ENCODE results near the gene PNPLA2.

Gene PNPLA2

GRCh38 chr11:859394-860131, 40.8 kb downstream of the PNPLA2 start:
- Histone ChIP-seq H3K4me3 (ENCODE audit: insufficient read length, low read depth) (no peak overlapping the region), H3K9me3 (ENCODE audit: insufficient read depth, low read length) (no peaks in the 10 kb centered on the region), H3K9ac (ENCODE audit: insufficient read length, low read depth) (peak overlapping the region; percentile 76), H3K27me3 (ENCODE audit: insufficient read depth, insufficient read length) (no peaks in the 10 kb centered on the region), H3K36me3 (ENCODE audit: insufficient read depth, insufficient read length, low read length) (peaks cover 28% of the 10 kb centered on the region), H3K4me1 (ENCODE audit: insufficient read depth, insufficient read length) (peaks cover 66% of the 10 kb centered on the region)
- no peak for TF ChIP-seq SUZ12 (IDR thresholded peaks at IDR 0.05; ENCODE audit: extremely low read depth, insufficient read depth, insufficient read length)
- no peak for TF ChIP-seq YY1 (IDR thresholded peaks at IDR 0.05; ENCODE audit: insufficient read depth, insufficient read length)
- no peak for TF ChIP-seq ZNF274 (IDR thresholded peaks at IDR 0.05; ENCODE audit: low read depth, low read length)
- DNase-seq (ENCODE audit: low read depth, low spot score): no peak

- Histone ChIP-seq H3K27me3 (ENCODE audit: insufficient read depth, insufficient read length) (no peaks in the 10 kb centered on the region), H3K36me3 (ENCODE audit: insufficient read depth, insufficient read length, low read length) (peaks cover 28% of the 10 kb centered on the region), H3K4me1 (ENCODE audit: insufficient read depth, insufficient read length) (peaks cover 63% of the 10 kb centered on the region), H3K9me3 (ENCODE audit: insufficient read depth, low read length) (no peaks in the 10 kb centered on the region), H3K9ac (ENCODE audit: insufficient read length, low read depth) (peak overlapping the region; percentile 76), H3K4me3 (ENCODE audit: insufficient read length, low read depth) (no peak overlapping the region)
- no peak for DNase-seq (ENCODE audit: low read depth, low spot score)
- no peak for TF ChIP-seq ZNF274 (IDR thresholded peaks at IDR 0.05; ENCODE audit: low read depth, low read length)
- TF ChIP-seq YY1 (IDR thresholded peaks at IDR 0.05; ENCODE audit: insufficient read depth, insufficient read length): no peak
- no peak for TF ChIP-seq SUZ12 (IDR thresholded peaks at IDR 0.05; ENCODE audit: extremely low read depth, insufficient read depth, insufficient read length)
Observed at GRCh38 chr11:860234-861104, 41.8 kb downstream of the PNPLA2 start.

- peaks cover 60% of the 10 kb centered on the region for H3K4me1 ChIP-seq (ENCODE audit: insufficient read depth, insufficient read length)
- no peaks in the 10 kb centered on the region for H3K9me3 ChIP-seq (ENCODE audit: insufficient read depth, low read length)
- no peaks in the 10 kb centered on the region for H3K27me3 ChIP-seq (ENCODE audit: insufficient read depth, insufficient read length)
- no peak for DNase-seq (ENCODE audit: low read depth, low spot score)
- peaks cover 28% of the 10 kb centered on the region for H3K36me3 ChIP-seq (ENCODE audit: insufficient read depth, insufficient read length, low read length)
- H3K4me3 ChIP-seq (ENCODE audit: insufficient read length, low read depth): no peak overlapping the region
- no peak overlapping the region for H3K9ac ChIP-seq (ENCODE audit: insufficient read length, low read depth)
- TF ChIP-seq ZNF274 (IDR thresholded peaks at IDR 0.05; ENCODE audit: low read depth, low read length): no peak
- no peak for TF ChIP-seq SUZ12 (IDR thresholded peaks at IDR 0.05; ENCODE audit: extremely low read depth, insufficient read depth, insufficient read length)
- TF ChIP-seq YY1 (IDR thresholded peaks at IDR 0.05; ENCODE audit: insufficient read depth, insufficient read length): no peak
Observed at GRCh38 chr11:861105-861479, 42.4 kb downstream of the PNPLA2 start.

GRCh38 chr11:862081-862661, 43.5 kb downstream of the PNPLA2 start:
- H3K36me3 ChIP-seq (ENCODE audit: insufficient read depth, insufficient read length, low read length): peaks cover 33% of the 10 kb centered on the region
- no peak for DNase-seq (ENCODE audit: low read depth, low spot score)

DNA sequence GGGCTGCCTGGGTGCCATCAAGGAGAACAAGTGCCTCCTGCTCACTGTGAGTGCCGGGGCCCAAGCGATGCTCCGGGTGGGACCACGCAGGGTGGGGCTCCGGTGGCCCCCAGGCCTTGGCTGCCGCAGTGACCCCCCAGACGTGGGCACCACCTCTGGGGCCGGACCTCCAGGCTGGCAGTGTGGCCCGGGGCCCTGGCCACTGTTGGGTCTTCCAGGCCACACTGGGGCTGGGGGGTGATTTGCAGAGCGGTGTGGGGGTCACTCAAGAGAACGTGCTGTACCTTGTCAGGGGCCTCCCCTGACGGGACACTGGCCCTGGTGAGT, 43.9 kb downstream of the PNPLA2 start:
- DNase-seq (ENCODE audit: low read depth, low spot score): no peak
- Histone ChIP-seq H3K27me3 (ENCODE audit: insufficient read depth, insufficient read length) (no peaks in the 10 kb centered on the region), H3K4me1 (ENCODE audit: insufficient read depth, insufficient read length) (peaks cover 64% of the 10 kb centered on the region), H3K4me3 (ENCODE audit: insufficient read length, low read depth) (peak overlapping the region; percentile 43), H3K9ac (ENCODE audit: insufficient read length, low read depth) (peak overlapping the region; percentile 85), H3K36me3 (ENCODE audit: insufficient read depth, insufficient read length, low read length) (peaks cover 38% of the 10 kb centered on the region), H3K9me3 (ENCODE audit: insufficient read depth, low read length) (no peaks in the 10 kb centered on the region)
- TF ChIP-seq ZNF274 (IDR thresholded peaks at IDR 0.05; ENCODE audit: low read depth, low read length): no peak
- TF ChIP-seq SUZ12 (IDR thresholded peaks at IDR 0.05; ENCODE audit: extremely low read depth, insufficient read depth, insufficient read length): no peak
- no peak for TF ChIP-seq YY1 (IDR thresholded peaks at IDR 0.05; ENCODE audit: insufficient read depth, insufficient read length)

More at GRCh38 chr11:862081-862661, 43.5 kb downstream of the PNPLA2 start:
- Histone ChIP-seq H3K9ac (ENCODE audit: insufficient read length, low read depth) (peak overlapping the region; percentile 85), H3K4me1 (ENCODE audit: insufficient read depth, insufficient read length) (peaks cover 64% of the 10 kb centered on the region), H3K9me3 (ENCODE audit: insufficient read depth, low read length) (no peaks in the 10 kb centered on the region), H3K4me3 (ENCODE audit: insufficient read length, low read depth) (peak overlapping the region; percentile 43), H3K27me3 (ENCODE audit: insufficient read depth, insufficient read length) (no peaks in the 10 kb centered on the region)
- TF ChIP-seq YY1 (IDR thresholded peaks at IDR 0.05; ENCODE audit: insufficient read depth, insufficient read length) (no peak), SUZ12 (IDR thresholded peaks at IDR 0.05; ENCODE audit: extremely low read depth, insufficient read depth, insufficient read length) (no peak), ZNF274 (IDR thresholded peaks at IDR 0.05; ENCODE audit: low read depth, low read length) (no peak)

DNA sequence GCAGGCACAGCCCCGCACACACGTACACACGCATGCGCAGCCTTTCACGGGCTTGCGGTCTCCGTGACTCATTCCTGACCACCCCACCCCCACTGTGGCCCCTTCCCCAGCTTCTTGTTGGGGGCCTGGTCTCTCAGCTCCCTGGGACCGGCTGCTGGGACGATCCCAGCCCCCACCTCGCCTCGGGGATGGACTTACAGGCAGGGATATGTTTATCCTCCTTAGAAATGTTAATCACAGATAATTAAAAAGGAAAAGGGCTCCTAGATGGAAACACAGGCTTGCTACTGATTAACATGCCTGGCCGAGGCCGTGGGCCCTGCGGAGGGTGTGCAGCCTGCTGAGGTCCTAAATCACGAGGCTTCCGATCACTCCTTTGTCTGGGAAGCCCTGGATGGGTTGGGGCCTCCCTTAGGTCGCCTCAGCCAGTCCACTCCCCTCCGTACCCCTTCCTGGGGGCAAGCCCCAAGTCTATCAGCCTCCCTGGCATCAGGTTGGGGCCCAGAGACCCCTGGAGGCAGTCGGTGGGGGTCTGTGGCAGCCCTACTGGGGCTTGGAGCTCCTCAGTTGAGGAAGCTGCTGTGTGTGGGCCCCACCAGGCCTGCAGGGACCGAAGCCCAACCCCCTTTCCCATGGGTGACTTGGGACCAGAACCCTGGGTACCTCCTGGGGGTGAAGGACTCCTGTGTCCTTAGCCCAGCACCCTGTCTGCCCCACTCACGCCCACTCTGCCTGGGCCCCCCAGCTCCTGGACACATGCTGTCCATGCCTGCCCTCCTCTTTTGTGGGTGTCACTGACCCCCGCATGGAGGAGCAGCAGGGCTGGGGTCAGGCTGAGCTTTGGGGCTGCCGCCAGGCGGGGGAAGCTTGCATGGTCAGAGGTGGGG, 44.6 kb downstream of the PNPLA2 start:
- no peaks in the 10 kb centered on the region for H3K9me3 ChIP-seq (ENCODE audit: insufficient read depth, low read length)
- peaks cover 62% of the 10 kb centered on the region for H3K4me1 ChIP-seq (ENCODE audit: insufficient read depth, insufficient read length)
- TF ChIP-seq SUZ12 (IDR thresholded peaks at IDR 0.05; ENCODE audit: extremely low read depth, insufficient read depth, insufficient read length): no peak
- no peak for TF ChIP-seq YY1 (IDR thresholded peaks at IDR 0.05; ENCODE audit: insufficient read depth, insufficient read length)
- no peak for TF ChIP-seq ZNF274 (IDR thresholded peaks at IDR 0.05; ENCODE audit: low read depth, low read length)
- no peaks in the 10 kb centered on the region for H3K27me3 ChIP-seq (ENCODE audit: insufficient read depth, insufficient read length)
- peaks cover 40% of the 10 kb centered on the region for H3K36me3 ChIP-seq (ENCODE audit: insufficient read depth, insufficient read length, low read length)
- H3K4me3 ChIP-seq (ENCODE audit: insufficient read length, low read depth): peak overlapping the region; percentile 43
- DNase-seq (ENCODE audit: low read depth, low spot score): no peak
- H3K9ac ChIP-seq (ENCODE audit: insufficient read length, low read depth): peak overlapping the region; percentile 85

All from NT2/D1 (cell line).